GM20431 (cell line): ENCODE results near the gene XPNPEP1.

Experiments
- in situ Hi-C: fragments of 300-500 bp; cut with MseI, MboI; formaldehyde crosslinking; loops from one replicate; pipeline ENCODE4 v1.15.0; 2020; ENCODE audit warnings: low sequenced_read_pairs; ENCODE audit not compliant: unreplicated experiment

XPNPEP1 gene

GRCh38 chr10:109922976-109923921, at the start of gene XPNPEP1:
XPNPEP1 (minus strand) TSS chr10:109923511; CDS start chr10:109923433, 78 bp downstream.
- in situ Hi-C loops = no loop called here

GRCh38 chr10:109972372-109973001, 49.2 kb upstream of the XPNPEP1 start:
- in situ Hi-C loops = no loop called here

DNA sequence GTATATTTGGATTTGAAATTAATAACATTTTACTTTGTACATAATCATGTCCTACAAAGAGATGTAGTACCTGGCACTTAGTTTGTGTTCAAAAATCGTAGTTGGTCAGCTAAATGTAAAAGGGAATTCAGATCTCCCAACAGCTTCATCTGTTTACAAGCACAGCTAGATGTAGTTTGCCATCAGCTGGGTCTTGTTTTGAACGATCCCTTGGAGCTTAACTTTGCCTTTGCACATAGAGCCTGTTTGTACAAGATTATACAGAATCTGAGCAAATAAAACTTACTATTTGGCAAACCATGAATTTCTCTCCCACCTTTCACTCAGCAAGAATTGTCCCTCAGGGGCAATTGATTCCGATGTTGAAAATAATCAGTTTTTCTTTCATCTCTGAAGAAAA, 48.3 kb upstream of the XPNPEP1 start:
- in situ Hi-C loops = no loop called here

- in situ Hi-C loops = no loop called here
Measured at GRCh38 chr10:109969760-109970346, 46.5 kb upstream of the XPNPEP1 start.

GRCh38 chr10:109968953-109969759, 45.8 kb upstream of the XPNPEP1 start:
- in situ Hi-C loops = no loop called here

GRCh38 chr10:109967739-109968088, 44.4 kb upstream of the XPNPEP1 start:
- in situ Hi-C loops = no loop called here

GRCh38 chr10:109966961-109967738, 43.8 kb upstream of the XPNPEP1 start:
- in situ Hi-C loops = no loop called here

- in situ Hi-C loops = no loop called here
Measured at GRCh38 chr10:109964318-109964717, 41.0 kb upstream of the XPNPEP1 start.

- in situ Hi-C loops = no loop called here
Measured at GRCh38 chr10:109963439-109963838, 40.1 kb upstream of the XPNPEP1 start.

DNA sequence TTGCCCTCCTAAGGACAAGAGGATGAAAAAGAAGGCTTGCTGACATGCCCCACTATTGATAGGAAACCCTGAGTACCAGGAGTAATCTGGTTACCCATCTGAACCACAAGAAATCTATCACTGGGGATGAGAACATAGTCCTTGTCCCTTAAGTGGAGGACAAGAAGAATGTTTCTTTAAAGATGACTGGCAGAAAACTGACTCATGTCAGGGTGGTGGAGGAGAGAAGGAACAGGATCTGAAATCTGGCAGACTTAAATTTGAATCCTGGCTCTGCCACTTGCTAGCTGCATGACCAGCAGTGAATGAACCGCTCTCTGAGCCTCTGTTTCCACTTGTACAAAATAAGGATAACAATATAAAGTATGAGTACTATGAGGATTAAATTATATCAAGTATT, 38.9 kb upstream of the XPNPEP1 start:
- in situ Hi-C loops = no loop called here

GRCh38 chr10:109961174-109962001, 38.1 kb upstream of the XPNPEP1 start:
- in situ Hi-C loops = no loop called here

- in situ Hi-C loops = no loop called here
Measured at GRCh38 chr10:109960682-109961081, 37.4 kb upstream of the XPNPEP1 start.

- in situ Hi-C loops = no loop called here
Measured at GRCh38 chr10:109959259-109960145, 36.2 kb upstream of the XPNPEP1 start.

GRCh38 chr10:109958059-109958458, 34.7 kb upstream of the XPNPEP1 start:
- in situ Hi-C loops = no loop called here

DNA sequence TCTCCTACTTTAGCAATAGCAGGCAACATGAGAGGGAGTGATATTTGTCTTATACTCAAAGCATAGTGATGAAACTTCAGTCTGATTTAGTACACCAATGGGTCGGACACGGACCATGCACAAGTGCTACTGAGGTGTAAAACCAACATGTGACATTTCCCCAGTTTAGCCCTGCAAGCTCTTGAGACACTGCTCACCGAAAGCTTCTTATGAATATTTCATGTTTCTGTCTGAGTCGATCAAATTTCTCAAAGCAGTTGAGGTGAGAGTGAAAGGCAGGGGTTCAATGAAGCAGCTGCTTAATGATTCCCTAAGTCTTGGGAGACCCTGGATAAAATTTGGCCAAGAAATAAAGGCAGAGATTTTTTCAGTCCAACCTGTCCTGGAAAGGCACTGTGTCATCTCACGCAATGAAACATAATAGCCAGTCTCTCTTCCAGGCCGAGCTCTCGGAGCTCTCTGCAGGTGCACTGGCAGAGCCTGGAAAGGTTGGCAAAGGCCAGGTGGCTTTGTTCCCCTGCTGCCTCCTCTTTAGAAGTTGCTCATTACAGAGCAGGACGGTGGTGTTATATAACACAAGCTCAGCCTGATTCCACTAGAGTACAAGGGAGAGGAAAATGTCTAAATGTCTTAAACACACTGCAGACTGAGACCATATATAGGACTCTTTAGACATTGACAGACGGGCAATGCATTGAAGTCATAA, 33.9 kb upstream of the XPNPEP1 start:
- in situ Hi-C loops = no loop called here

GRCh38 chr10:109956454-109957091, 33.3 kb upstream of the XPNPEP1 start:
- in situ Hi-C loops = no loop called here

GRCh38 chr10:109953766-109954165, 30.5 kb upstream of the XPNPEP1 start:
- in situ Hi-C loops = no loop called here
